AG10803 (cell line): ENCODE data around the gene COA5.

Source experiments
- DNase-seq: peaks from one replicate; pipeline ENCODE4 v3.0.0; 2010; ENCODE audit warnings: low read depth
- H3K4me3 ChIP-seq: 2 replicates; pipeline ENCODE4 v1.5.1; 2011; ENCODE audit warnings: mild to moderate bottlenecking, low read length, control low read depth
- TF ChIP-seq, protein P1 (sequence below): conservative IDR thresholded peaks from 2 replicates; pipeline ENCODE4 v1.5.1; 2011; ENCODE audit warnings: mild to moderate bottlenecking, low read length, control low read depth, inconsistent platforms

The COA5 gene

DNA sequence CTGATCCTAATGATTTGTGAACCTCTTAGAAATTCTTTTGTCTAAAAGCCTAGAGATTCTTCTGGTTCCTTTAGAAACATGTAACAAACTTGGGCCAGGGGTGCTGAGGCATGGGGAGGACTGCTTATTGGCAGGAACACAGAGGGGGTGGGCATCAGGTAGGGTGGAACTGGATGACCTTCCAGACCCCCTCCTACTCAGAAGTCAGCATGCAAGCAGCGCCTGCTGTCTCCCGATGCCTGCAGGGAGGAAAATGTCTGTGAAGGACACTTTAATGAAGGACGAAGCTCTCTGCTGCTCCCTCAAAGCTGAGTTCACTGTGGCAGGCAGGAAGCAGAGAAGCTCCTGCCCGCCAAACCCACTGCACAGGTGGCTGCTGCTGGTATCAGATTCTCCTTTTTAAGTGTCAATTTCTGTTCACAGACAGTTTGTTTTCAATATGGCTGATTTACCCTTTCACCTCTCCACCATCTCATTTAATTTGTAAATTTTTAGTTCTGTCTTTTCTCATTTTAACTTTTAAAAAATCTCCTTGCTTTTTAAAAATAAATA lies 19.4 kb downstream of the COA5 start:
- DNase-seq = no peak
- TF ChIP-seq, protein P1, sequence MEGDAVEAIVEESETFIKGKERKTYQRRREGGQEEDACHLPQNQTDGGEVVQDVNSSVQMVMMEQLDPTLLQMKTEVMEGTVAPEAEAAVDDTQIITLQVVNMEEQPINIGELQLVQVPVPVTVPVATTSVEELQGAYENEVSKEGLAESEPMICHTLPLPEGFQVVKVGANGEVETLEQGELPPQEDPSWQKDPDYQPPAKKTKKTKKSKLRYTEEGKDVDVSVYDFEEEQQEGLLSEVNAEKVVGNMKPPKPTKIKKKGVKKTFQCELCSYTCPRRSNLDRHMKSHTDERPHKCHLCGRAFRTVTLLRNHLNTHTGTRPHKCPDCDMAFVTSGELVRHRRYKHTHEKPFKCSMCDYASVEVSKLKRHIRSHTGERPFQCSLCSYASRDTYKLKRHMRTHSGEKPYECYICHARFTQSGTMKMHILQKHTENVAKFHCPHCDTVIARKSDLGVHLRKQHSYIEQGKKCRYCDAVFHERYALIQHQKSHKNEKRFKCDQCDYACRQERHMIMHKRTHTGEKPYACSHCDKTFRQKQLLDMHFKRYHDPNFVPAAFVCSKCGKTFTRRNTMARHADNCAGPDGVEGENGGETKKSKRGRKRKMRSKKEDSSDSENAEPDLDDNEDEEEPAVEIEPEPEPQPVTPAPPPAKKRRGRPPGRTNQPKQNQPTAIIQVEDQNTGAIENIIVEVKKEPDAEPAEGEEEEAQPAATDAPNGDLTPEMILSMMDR = no peak
- no peak overlapping the region for H3K4me3 ChIP-seq

DNA sequence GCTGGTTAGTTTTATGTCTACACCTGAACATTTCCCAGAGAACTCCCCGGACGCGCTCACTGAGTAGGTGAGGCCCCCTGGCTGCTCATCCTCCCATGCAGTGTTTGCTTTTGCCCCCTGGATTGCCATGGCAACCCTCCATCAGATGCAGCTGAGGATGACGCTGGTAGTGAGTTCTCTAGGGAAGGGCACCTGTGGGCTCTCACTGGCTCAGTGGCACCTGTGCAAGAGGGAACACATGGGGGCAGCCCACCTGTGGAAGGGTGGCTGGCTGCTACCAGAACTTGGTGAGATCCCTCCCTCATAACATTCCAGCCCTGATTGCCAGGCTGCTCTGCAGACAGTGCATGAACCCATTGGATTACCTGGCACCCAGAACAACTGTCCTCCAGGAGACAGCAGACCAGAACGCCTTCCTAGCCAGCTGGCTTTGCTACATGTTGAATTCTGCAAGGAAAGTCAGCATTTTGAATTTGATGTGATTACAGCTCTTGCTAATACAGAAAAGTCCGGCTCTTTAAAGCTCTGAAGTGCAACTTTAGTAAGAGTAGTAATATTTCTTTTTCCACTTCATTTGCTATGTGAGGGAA lies 21.7 kb downstream of the COA5 start:
- TF ChIP-seq, protein P1 = no peak
- no peak for DNase-seq
- H3K4me3 ChIP-seq = no peak overlapping the region

DNA sequence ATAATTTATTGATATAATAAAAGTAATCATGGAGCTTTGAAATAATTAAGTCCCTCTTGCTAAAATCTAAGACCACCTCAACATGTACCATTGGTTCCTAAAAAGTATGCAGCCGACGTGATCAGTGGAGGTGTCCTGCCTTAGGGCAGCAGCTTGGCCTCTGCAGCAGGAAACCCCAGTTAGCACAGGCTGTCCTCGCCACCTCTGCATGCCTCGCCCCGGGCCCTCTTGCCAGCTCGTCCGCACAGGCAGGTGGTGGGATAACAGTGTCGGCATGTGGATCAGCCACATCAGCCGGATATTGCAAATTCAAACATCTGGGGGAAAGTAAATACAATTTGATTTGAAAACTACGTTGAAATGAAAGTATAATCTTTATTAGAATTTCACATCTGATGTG lies 22.9 kb downstream of the COA5 start:
- no peak for DNase-seq
- no peak overlapping the region for H3K4me3 ChIP-seq
- TF ChIP-seq, protein P1 = no peak

DNA sequence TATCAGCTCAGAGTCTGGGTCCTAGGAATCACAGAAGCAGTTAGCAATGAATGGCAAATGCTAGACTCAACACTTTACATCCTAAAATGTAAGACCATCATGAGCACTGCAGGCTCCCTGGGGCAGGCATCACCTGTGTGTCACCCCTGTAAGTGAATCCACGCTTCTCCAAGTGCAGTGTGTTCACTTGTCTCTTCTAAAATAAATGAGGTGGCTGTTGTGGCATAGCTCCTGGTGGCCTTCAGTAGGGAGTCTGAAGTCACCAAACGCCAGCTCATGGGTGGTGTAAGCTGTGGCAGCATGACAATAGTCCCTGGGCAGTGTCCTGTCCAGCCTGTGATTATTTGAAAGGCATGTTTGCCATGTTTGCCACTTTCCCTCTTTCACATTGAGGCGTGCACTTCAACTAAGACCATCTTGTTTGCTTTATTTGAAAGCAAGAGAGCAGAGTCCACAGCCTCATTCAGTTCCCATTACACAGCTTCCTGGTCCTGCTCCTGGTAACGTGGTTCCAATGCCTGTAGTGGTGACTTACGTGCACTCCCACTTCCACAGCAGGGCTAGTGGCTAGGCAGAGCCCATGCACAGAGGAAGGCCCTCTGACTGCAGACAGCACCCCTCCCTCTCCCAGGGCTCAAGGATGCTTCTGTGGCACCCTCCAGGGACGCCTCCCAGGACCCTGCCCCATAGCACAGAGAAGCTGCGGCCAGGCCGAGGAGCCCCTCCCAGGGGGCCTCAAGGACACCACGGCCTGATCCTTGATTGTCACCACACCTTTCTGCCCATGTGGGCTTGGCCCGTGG lies 24.3 kb downstream of the COA5 start:
- no peak overlapping the region for H3K4me3 ChIP-seq
- DNase-seq = no peak
- TF ChIP-seq, protein P1 = no peak

DNA sequence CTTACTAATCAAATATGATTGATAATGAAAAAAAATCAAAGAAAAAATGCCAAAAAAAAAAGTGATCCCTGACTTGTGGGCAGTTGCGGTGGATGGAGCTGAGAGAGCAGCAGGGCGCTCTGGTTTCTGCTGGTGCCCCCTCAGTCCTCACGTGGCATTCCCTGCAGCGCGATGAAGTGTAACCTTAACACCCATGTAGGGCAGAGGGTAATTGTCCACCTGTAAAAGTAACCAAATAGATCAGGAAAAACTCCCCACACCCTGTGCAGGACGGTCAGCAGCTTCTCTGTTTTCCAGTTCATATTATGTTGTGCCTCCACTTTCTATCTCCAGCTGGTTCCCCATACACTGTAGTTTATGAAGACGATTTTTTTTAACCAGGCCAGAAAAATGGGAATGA lies 25.0 kb downstream of the COA5 start:
- no peak for DNase-seq
- no peak overlapping the region for H3K4me3 ChIP-seq
- TF ChIP-seq, protein P1 = no peak

DNA sequence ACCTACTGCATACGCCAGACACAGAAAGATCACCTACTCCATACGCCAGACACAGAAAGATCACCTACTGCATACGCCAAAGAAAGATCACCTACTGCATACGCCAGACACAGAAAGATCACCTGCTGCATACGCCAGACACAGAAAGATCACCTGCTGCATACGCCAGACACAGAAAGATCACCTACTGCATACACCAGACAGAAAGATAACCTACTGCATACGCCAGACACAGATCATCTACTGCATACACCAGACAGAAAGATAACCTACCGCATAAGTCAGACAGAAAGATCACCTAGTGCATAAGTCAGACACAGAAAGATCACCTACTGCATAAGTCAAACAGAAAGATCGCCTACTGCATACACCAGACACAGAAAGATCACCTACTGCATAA lies 25.8 kb downstream of the COA5 start:
- no peak for DNase-seq
- TF ChIP-seq, protein P1 = no peak
- H3K4me3 ChIP-seq = no peak overlapping the region
